Astrocyte of the cerebellum (primary cell): ENCODE measurements around the gene AATF.

Source experiments
- DNase-seq: peaks from one replicate; pipeline ENCODE4 v3.0.0-alpha.2; 2011; ENCODE audit warnings: low read depth
- H3K4me3 ChIP-seq: 2 replicates; pipeline ENCODE4 v1.5.1; 2011; ENCODE audit warnings: mild to moderate bottlenecking, low read depth, low read length, moderate library complexity
- CTCF ChIP-seq: IDR thresholded peaks from 2 replicates; pipeline ENCODE4 v1.5.1; 2012; ENCODE audit warnings: low read length, low read depth, moderate library complexity, mild to moderate bottlenecking; ENCODE audit errors: missing control alignments
- in situ Hi-C: cut with HindIII; loops from 2 replicates; pipeline ENCODE4 v1.10.0; 2017; ENCODE audit warnings: low sequenced_read_pairs

The AATF gene

GRCh38 chr17:36937959-36938565, 10.7 kb upstream of the AATF start:
- H3K4me3 ChIP-seq: no peak overlapping the region
- no peak for DNase-seq
- in situ Hi-C loops: loop anchor here (5.0 kb wide), 1 partner anchor 51 kb away; no protein-coding TSS in a partner anchor
- no peak for TF ChIP-seq CTCF

DNA sequence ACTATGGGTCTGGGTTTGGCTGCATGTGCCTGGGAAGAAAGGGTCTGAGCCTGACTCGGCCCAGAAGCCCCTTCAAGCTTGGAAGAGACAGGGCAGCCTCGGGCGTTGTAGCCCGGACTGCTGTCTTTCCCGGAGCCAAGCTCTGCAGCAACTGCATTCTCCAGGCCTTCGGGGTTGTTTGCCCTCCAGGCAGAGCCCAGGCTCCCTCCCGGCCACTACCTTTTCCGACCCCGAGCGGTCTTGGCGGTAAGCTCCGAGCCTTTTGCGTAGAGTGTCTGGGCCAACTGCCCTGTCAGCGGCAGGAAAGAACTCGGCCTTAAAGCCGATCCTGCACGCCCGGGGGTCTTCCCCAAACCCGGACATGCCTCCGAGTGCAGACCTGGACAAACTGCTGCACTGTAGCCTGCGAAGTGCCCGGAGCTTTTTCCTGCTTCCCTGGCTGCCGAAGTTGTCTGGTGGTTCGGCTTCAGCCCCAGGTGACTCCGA, 10.1 kb upstream of the AATF start:
- in situ Hi-C loops: loop anchor here (5.0 kb wide), 1 partner anchor 51 kb away; no protein-coding TSS in a partner anchor
- no peak for TF ChIP-seq CTCF
- no peak for DNase-seq
- no peak overlapping the region for H3K4me3 ChIP-seq

DNA sequence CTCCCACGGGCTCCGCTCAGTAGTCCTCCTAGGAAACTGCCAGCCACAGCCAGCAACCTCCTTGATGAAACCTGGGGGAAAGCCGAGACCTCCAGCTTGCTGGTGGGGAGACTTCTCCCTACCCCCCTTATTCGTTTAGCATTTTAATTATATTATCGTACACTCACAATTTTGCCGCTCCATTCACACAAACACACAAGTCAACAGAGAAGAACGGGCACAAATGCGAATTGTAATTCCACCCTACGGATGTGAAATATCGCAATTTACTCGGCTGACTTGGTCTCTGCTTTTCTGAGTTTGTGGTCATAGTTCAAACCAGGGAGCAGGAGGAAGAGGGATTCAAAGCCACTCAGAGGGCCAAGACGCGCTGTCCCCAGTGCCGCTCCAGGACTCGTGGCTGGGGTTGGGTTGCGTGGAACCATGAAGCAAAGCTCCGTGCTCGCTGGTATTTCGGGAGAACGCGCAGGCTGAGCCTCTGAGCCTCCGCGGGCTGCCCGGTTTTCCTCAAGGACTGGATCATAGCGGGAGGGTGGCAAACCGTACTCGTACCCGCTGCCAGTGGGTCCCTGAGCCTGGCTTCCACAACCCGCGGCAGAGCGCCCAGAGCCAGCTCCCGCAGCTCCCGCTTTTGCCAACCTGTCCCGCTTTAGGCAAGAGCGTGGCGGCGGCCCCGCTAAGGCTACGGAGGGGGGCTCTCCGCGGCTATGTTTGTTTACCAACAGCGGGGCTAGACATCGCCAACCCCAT, 9.5 kb upstream of the AATF start:
- no peak overlapping the region for H3K4me3 ChIP-seq
- in situ Hi-C loops: loop anchor here (5.0 kb wide), 1 partner anchor 52 kb away; no protein-coding TSS in a partner anchor
- no peak for TF ChIP-seq CTCF
- no peak for DNase-seq

GRCh38 chr17:36939802-36940312, 8.9 kb upstream of the AATF start:
- no peak for DNase-seq
- no peak overlapping the region for H3K4me3 ChIP-seq
- in situ Hi-C loops: loop anchor here (5.0 kb wide), 1 partner anchor 53 kb away; no protein-coding TSS in a partner anchor
- TF ChIP-seq CTCF: no peak

DNA sequence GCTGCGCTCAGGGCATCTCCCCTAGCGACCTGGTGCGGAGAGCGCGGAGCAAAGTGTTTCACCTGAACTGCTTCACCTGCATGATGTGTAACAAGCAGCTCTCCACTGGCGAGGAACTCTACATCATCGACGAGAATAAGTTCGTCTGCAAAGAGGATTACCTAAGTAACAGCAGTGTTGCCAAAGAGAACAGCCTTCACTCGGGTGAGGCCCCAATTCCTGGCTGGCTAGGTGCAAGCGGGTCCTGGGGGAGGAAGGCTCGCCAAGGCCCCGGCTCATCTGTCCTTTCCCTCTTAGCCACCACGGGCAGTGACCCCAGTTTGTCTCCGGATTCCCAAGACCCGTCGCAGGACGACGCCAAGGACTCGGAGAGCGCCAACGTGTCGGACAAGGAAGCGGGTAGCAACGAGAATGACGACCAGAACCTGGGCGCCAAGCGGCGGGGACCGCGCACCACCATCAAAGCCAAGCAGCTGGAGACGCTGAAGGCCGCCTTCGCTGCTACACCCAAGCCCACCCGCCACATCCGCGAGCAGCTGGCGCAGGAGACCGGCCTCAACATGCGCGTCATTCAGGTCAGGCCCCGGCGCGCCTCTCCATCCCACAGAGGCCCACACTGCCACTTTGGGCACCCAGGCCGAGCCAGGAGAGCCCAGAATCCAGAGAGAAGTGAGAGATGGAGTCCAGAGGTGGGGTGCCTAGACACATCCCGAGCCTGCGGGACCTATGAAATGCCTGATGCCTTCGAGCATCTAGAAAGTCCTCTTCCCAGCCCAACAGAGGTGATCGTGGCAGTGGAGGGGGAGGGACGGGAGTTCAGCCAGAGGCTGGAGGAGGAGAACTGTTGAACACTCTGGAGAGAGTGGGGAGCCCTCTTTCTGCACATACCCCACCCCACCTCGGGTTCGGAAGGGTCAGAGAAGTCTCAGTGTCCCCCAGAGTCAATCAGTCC, 8.2 kb upstream of the AATF start:
- in situ Hi-C loops: no loop called here
- no peak for TF ChIP-seq CTCF
- H3K4me3 ChIP-seq: no peak overlapping the region
- no peak for DNase-seq
